HG03469 (cell line): ENCODE data around the gene NOVA1.

ENCODE experiments used
- ATAC-seq: cut with Tn5 transposase; IDR thresholded peaks from one replicate; pipeline ENCODE4 v1.9.1; 2021; ENCODE audit warnings: mild to moderate bottlenecking, moderate library complexity, moderate number of reproducible peaks; ENCODE audit not compliant: unreplicated experiment

NOVA1 gene

DNA sequence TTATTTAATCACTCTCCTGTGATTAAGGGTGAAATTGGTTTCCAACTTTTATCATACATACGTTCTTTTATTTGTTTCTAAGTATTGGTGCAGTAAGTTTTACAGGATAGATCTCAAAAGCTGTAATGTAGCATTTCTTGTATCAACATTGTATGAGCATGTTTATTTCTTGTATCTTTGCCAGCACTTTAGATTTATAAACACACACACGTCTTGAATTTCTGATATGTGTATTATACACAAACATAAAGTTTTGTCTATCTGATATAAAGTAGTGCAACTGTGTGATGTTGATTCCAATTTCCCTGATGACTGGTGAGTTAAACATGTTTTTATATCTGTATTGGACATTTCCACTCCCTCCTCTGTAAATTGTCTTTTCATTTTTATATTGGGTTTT is 134.7 kb downstream of the NOVA1 start:
- ATAC-seq = no peak

GRCh38 chr14:26454105-26454504 is 143.7 kb downstream of the NOVA1 start:
- no peak for ATAC-seq

DNA sequence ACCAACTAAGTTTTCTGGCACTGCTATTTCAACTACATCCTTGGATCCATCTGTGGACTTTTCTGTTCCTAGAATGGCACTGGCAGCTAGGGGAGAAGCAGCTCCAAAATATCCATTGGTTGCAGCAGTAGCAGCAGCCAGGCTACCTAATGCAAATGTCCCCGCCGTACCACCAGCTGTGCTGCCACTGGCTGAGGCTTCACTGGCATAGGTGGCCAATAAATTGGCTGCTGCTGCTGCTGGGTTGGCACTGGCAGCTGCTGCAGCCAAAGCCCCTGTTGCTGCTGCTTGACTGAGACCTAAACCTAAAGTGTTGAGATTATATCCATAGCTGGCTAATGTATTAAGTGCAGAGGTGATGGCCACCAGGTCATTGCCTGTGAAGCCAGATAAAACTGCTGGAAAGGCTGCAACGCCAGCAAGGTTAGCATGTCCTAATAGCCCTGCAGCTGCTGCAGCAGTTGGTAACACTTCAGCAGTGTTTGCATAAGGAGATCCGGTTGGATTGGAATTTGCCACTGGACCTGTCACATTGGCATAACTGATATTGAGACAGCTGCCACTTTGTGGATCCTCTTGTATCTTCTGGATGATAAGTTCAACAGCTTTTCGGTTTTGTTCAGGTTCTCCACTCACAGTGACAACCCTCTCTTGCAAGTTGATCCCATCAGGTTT is 149.5 kb downstream of the NOVA1 start:
- ATAC-seq = no peak

GRCh38 chr14:26444822-26445221 is 153.0 kb downstream of the NOVA1 start:
- ATAC-seq = no peak

DNA sequence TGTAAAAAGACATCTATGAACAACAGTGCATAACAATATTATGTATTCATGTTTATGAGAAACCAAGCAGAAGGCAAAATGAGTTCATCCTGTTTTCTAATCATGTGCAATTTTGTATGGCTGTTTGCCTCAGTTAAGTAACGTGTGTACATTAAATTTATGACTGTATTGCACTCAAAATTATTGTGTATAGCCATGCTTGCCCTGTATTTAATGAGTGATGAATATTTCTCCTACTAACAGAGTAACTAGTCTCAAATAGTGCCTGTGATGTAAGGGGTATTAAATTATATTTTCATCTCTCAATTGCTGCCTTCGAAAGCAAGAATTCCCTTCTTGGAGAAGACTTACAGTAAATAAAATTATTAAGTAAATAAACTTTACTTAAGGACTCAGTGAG is 154.2 kb downstream of the NOVA1 start:
- ATAC-seq = no peak

- ATAC-seq = no peak
Observed at GRCh38 chr14:26429205-26429604, 168.6 kb downstream of the NOVA1 start.

GRCh38 chr14:26427097-26427496 is 170.7 kb downstream of the NOVA1 start:
- no peak for ATAC-seq

- no peak for ATAC-seq
Observed at GRCh38 chr14:26424537-26424936, 173.3 kb downstream of the NOVA1 start.

- no peak for ATAC-seq
Observed at GRCh38 chr14:26415618-26416123, 182.2 kb downstream of the NOVA1 start.

- ATAC-seq = no peak
Observed at GRCh38 chr14:26414926-26415325, 182.9 kb downstream of the NOVA1 start.

- ATAC-seq = no peak
Observed at GRCh38 chr14:26414103-26414502, 183.7 kb downstream of the NOVA1 start.

- no peak for ATAC-seq
Observed at GRCh38 chr14:26412421-26412820, 185.4 kb downstream of the NOVA1 start.

DNA sequence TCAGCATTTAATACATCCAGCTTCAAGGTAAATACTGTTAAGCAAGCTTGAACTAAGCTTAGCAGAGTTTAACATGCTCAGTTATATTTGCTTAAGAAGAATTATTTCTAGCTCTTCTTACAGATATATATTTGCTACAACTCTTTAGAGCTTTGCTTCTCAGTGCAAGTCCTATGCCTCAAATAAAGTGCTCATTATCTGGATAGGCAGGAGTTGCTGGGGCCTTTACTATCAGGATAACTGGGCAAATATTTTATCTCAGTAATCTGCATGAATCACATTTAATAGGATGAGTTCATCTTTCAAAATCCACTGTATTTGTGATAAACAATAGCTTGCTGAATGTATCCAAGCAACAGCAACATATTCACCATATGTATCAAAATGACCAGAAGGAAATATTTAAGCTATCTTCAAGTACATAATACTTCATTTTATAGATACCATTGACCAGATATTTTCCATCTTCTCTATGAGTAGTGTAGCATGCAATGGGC is 187.6 kb downstream of the NOVA1 start:
- ATAC-seq = no peak

GRCh38 chr14:26404927-26405326 is 192.9 kb downstream of the NOVA1 start:
- no peak for ATAC-seq

- ATAC-seq = no peak
Observed at GRCh38 chr14:26403760-26404159, 194.1 kb downstream of the NOVA1 start.

GRCh38 chr14:26402126-26402525 is 195.7 kb downstream of the NOVA1 start:
- ATAC-seq = no peak

DNA sequence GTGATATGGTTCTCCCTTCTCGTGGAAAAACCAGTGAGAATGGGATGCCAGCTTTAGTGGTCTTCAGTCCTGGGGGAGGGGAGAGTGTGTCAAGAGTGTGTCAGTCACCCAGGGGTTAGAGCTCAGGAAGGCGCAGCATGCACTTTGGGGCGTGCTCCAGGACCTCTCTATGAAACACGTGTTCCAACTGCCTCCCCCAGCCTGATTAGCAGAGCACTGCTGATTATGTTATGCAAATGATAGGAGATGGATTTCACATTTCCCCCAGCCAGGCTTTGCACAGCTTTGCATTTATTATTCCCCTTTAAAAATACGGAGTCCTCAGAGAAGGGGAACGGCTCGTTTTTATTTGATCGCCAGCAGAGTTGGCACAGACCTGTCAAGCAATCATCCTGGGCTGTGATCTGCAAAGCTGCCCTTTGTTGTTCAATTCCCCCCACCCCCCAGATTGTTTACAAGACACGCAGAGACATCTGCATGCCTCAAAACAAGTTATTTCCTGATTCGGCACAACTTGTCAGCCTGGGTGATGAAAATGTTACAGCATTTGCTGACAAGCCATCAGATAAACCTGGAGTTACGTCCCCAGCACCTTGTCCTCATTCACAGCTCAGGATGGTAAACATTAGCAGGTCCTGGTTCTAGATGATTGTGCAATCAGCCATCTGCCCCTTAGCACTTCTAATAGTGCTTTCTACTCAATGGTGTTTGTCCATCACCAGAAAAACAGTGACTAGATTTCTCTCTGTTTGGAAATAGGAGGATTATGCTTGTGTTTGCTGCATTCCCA is 196.5 kb downstream of the NOVA1 start:
- ATAC-seq = no peak

DNA sequence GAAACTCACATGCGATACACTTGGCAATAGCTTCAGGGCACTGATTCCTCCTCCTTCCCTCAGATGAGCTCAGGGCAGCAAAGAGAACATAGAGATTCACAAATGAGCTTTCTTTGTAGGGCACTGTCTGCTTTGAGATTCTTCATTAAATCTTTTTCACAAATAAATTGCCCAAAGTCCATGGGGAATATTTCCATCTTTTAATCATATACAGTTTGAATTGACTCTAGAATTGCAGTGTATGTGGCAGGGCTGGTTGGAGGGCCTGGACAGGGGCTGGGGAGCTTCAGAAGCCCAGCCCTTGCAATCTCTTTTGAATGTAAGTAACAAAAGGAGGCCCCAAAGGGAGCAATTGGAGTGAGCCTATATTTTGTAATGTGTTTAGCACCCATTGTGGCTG is 197.5 kb downstream of the NOVA1 start:
- ATAC-seq = no peak

DNA sequence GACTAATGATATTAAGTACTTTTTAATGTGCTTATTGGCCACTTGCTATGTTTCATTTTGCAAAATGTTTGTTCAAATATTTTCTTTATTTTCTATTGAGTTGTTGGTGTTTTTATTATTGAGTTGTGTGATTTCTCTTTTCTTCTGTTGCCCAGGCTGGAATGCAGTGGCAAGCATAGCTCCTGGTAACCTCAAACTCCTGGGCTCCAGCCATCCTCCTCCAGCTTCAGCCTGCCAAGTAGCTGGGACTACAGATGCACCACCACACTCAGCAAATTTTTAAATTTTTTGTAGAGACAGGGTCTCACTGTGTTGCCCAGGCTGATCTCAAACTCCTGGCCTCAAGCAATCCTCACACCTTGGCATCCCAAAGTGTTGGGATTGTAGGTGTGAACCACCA is 199.2 kb downstream of the NOVA1 start:
- no peak for ATAC-seq
